NCI-H2081 (cell line): Measurements from ENCODE around the gene C17orf107.
A peak's percentile ranks its signal among the peaks of the same experiment; 100 is the strongest.

ENCODE experiments used
- DNase-seq, 2 experiments: peaks; one replicate each; lab custom pipeline; 2025; lab: John Stamatoyannopoulos, UW

C17orf107 gene

GRCh38 chr17:4935650-4936049, 36.3 kb downstream of the C17orf107 start:
- DNase-seq: no peak

GRCh38 chr17:4936436-4936835, 37.1 kb downstream of the C17orf107 start:
- DNase-seq: no peak

GRCh38 chr17:4937553-4937952, 38.2 kb downstream of the C17orf107 start:
- no peak for DNase-seq

GRCh38 chr17:4938069-4938491, 38.7 kb downstream of the C17orf107 start:
- DNase-seq: no peak

- no peak for DNase-seq
Observed at GRCh38 chr17:4938688-4939545, 39.6 kb downstream of the C17orf107 start.

- DNase-seq: no peak
Observed at GRCh38 chr17:4939546-4939795, 40.1 kb downstream of the C17orf107 start.

- peak; percentile 93 to 96 for DNase-seq
Observed at GRCh38 chr17:4939796-4940554, 40.6 kb downstream of the C17orf107 start, which contains the start of the genes RNF167 and SLC25A11. RNF167 (plus strand) TSS chr17:4940268; CDS start chr17:4940910, 642 bp downstream. SLC25A11 (minus strand) TSS chr17:4940046; CDS start chr17:4939910, 136 bp downstream.

- DNase-seq: no peak
Observed at GRCh38 chr17:4940555-4941318, 41.4 kb downstream of the C17orf107 start.

GRCh38 chr17:4941319-4941610, 41.9 kb downstream of the C17orf107 start:
- no peak for DNase-seq

GRCh38 chr17:4942760-4943508, 43.6 kb downstream of the C17orf107 start:
- DNase-seq: no peak

GRCh38 chr17:4944163-4944553, 44.8 kb downstream of the C17orf107 start:
- no peak for DNase-seq

- DNase-seq: no peak
Observed at GRCh38 chr17:4944554-4945175, 45.3 kb downstream of the C17orf107 start.

GRCh38 chr17:4945176-4945943, 46.0 kb downstream of the C17orf107 start:
- no peak for DNase-seq

- no peak for DNase-seq
Observed at GRCh38 chr17:4945944-4946280, 46.6 kb downstream of the C17orf107 start.

- no peak for DNase-seq
Observed at GRCh38 chr17:4946312-4946976, 47.1 kb downstream of the C17orf107 start.

GRCh38 chr17:4947010-4947410, 47.7 kb downstream of the C17orf107 start:
- DNase-seq: no peak

GRCh38 chr17:4947411-4948165, 48.3 kb downstream of the C17orf107 start:
- DNase-seq: peak; percentile 30 to 35

- DNase-seq: peak; percentile 75 to 77
Observed at GRCh38 chr17:4948166-4948930, 49.0 kb downstream of the C17orf107 start, which contains the start of gene PFN1. PFN1 (minus strand) TSS chr17:4948530; CDS start chr17:4948394, 136 bp downstream.

GRCh38 chr17:4948931-4949320, 49.6 kb downstream of the C17orf107 start:
- peak; percentile 75 to 84 for DNase-seq
